ENCODE results near the gene MRPL33.
"Not testable (repeated sequence)": the region's sequence is repeated elsewhere in the genome, so short reads cannot be mapped to it uniquely, and the experiment has no call there.

MRPL33 gene

GRCh38 chr2:27742571-27742970 is 28.9 kb upstream of the MRPL33 start:
- DNase-seq, result no peak

GRCh38 chr2:27745494-27745893 is 26.0 kb upstream of the MRPL33 start:
- DNase-seq, result not testable (repeated sequence)

- no peak for DNase-seq
Observed at GRCh38 chr2:27746325-27746724, 25.2 kb upstream of the MRPL33 start.

GRCh38 chr2:27747827-27748352 is 23.6 kb upstream of the MRPL33 start:
- no peak for DNase-seq

GRCh38 chr2:27748803-27749554 is 22.5 kb upstream of the MRPL33 start:
- not testable (repeated sequence) for DNase-seq

DNA sequence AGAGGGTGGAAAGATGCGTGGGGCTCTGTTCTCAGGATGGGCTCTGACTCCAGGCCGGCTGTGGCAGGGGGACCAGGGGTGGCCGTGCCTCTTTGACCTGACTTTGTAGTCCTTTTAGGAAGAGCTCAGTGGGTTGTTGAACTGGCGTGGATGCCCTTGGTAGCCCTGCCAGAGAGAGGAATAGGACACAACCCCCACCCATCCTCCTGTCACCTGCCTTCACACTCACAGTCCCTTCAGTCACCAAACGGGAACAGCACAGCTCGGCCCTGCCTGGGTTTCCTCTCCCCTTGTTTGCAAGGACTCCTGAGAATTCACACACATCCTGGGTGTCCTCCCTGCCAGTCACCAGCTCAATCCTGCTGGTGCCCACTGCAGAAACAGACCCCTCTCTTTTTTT is 20.1 kb upstream of the MRPL33 start:
- no peak for DNase-seq

DNA sequence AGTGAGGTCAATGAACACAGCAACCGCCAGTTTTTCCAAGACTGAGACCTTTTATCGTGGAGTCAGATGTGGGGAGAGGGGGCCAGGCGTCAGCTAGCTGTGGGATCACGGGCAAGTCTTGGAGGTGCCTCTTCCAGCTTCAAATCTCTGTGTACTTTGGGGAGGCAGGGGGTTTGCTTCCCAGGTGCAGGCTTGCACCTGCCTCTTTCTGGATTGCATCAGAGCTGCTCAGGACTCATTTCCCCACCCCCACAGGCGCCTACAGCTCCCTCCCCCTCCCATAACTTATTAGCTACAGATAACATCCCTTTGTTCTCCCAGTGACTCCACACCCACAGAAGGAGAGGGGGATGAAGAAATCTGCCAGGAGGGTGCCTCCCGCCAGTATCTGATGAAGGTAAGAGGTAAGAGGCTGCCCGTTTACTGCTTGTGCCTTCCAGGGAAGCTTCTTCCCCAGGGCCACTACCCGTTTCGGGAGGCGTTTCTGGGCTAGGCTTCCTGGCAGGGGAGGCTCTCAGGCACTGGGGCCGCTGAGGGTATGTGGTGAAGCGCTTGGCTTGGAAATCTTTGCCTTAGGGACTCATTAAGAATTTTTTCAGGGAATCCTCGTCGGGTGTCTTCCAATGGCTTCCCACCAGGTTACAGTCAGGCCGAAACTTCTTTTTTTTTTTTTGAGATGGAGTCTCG is 18.8 kb upstream of the MRPL33 start:
- no peak for DNase-seq

DNA sequence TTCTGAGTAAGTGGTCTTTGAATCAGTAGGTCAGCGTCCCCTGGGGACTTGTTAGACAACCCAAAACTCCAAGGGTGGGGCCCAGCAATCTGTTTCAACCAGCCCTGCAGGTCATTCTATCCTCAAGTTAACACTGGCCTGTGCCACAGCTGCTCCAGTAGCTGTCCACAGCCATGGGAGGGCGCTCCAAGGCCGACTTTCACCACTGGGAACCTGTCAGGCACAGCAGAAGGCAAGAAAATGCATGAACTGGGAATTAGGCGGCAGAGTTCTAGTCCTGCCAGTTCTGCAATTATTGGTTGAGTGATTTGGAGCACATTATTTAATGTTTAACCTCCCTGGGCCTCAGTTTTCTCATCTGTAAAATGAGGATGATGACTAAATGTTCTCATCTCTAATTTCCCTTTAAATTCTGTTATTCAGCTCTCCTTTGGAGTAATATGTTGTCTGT is 17.4 kb upstream of the MRPL33 start:
- no peak for DNase-seq

DNA sequence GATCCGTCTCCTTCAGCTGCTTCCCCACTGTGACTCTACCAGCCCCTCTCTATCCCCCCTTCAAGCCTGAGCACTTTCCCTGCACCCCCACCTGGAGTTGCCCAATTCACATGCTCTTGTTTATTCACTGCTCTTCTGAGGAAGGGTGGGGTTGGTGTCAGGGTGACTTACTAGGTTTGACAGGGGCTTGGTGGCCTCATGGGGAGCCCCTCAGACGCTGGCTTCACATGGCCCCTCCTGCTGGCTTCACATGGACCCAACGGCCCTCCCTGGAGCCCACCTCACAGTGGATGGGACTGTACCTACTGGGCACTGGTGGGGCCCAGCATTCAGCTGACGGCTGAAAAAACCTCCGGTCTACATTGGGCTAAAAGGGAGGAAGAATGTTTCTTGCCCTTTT is 16.7 kb upstream of the MRPL33 start:
- DNase-seq, result no peak

DNA sequence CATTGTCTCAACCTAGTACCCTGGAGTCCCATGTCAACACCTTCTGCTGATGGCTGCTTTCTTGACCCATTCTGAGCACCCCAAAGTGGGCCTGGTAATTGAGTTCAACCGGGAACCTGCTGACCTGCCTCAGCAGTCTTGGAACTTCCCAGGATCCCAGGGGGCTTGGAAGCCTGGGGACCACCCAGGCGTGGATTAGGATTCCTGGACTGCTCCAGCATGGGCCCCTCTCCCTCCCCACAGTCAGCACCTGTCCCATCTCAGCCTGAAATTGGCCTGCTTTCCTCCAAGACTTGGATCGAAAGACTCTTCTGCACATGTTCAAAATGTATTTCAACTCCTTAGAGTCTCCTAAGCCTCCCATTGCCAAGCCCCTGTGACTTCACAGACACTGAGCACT is 15.4 kb upstream of the MRPL33 start:
- no peak for DNase-seq

DNA sequence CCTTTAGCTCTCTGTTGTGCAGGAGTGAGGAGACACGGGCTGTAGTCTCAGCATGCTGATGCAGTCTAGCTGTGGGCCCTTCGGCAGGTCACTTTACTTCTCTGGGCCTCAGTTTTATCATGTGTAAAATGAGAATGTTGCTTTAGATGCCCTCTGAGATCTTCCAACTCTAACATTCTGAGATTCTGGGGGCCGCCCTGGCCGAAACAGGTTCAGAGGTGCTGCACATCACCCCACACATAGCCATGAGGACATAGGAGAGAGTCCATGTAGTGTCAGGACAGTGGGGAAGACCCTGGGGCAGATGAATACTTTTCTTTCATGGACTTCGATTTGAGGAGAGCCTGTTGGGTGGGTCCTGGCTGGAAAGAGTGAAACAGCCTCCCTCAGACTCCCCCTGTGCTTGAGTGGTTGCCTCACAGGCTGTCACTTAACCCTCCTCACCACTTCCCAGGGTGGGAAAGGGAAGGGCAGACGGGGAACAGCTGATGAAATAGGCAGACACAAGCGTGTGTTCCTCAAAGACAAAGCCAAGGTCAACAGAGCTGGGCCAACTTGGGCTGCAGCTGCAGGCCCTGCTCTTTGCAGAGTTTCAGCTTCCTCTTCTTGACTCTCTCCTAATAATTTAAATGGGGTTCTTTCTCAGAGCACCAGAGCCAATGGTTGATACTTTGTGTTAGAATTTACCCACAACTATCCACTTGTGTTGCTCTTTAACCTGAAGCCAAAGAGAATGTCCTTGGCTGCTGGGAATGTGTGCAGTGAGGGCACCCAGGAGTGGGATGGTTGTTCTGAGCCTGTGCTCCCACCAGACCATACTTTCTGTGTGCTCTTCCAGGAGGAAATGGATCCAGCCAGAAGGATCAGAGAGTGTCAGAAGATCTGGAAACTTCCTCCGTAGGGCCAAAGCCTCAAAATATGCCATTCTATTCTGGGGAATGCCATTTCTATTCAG is 14.7 kb upstream of the MRPL33 start:
- DNase-seq, result no peak

DNA sequence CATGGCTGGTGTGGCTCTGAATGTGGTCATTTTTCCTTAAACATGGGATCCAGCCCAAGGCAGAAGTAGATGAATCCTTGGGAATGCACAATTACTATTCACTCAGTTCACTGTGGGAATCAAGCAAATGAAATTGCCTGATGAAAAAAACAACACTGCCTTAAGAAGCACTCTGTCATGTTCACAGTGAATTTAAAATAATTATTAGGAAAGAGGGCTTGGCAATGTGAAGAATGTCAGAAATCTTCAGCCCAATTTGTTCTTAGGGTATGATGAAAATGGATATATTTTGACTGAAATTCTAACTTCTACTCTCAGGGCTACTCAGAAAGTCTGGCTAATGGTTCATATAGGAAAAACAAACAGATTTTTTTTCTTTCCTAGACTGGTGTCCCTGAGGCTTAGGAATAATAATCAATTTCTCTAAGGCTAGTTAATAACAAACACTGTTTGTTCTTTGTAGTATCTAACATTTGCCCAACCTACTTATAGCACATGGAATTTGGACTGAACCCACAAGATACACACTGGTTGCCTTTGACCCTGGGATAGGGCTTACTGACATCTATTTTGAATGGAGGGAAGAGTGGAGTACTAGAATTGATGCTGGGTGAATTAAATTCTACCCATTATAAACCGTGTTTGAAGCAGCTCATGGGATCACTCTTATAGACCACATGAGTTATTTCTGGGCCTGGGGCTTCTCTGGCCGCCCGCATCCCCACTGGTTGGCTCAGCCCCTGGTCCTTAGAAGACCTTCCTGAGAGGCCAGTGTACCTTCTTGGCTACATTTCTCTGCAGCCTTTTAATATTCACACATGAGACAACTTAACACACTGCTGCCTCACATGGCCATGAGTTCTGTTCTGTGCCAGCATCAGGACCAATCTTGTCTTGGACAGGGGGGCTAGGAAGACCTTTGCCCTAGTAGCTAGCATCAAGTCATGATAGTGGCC is 8.3 kb upstream of the MRPL33 start:
- DNase-seq, result no peak

- no peak for DNase-seq
Observed at GRCh38 chr2:27763907-27764267, 7.6 kb upstream of the MRPL33 start.

- DNase-seq, result not testable (repeated sequence)
Observed at GRCh38 chr2:27764526-27764925, 7.0 kb upstream of the MRPL33 start.

GRCh38 chr2:27765621-27766286 is 5.8 kb upstream of the MRPL33 start:
- no peak for DNase-seq

GRCh38 chr2:27766287-27766661 is 5.2 kb upstream of the MRPL33 start:
- DNase-seq, result no peak

- DNase-seq, result no peak
Observed at GRCh38 chr2:27771202-27771547, 344 bp upstream of the MRPL33 start.

GRCh38 chr2:27772804-27773203 is 1.3 kb downstream of the MRPL33 start:
- DNase-seq, result no peak

DNA sequence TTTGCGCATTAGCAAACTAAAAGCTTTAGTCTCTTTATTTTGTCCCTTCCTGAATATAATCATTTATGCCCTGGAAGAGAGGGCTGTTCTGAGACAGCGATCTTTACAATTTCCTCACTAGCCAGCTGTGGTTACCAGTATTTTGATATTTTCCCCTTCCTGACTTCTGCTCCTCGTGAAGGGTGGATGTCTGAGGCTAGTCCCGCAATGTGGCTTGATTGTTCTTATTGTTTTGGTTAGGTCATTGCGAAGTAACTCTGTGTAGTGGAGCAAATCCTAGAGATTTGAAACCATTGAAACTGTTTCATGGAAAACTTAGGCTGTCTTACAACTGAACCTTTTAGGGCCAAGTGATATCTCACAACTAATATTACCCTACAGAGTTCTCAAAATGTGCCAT is 2.4 kb downstream of the MRPL33 start:
- DNase-seq, result no peak

- no peak for DNase-seq
Observed at GRCh38 chr2:27776097-27776496, 4.6 kb downstream of the MRPL33 start.

DNA sequence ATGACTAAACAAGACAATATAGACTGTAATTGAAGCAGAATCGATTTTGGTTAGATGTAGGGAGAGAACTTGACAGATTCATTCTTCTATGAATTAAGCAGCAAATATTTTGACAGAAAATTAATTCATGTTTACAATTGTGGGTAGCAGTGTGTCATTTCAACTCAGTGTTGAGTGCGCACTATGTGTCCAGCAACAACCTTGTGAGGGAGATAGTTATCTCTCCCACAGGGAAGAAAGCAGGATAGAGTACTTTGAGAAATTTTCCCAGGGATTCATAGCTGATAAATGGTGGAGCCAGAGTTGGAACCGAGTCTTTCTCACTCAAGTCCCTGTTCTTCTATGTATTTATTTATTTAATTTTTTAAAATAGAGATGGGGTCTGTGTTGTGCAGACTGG is 5.2 kb downstream of the MRPL33 start:
- no peak for DNase-seq
